OCI-LY7 (cell line): ENCODE results near the gene THYN1.

Experiments
- CTCF ChIP-seq: fragments of 200-600 bp; sonication (generic); conservative IDR thresholded peaks from 2 replicates; pipeline ENCODE4 v1.5.1; 2014; ENCODE audit warnings: mild to moderate bottlenecking, antibody characterized with exemption, low read length, moderate library complexity, mixed read lengths
- EZH2phosphoT487 ChIP-seq: fragments of 200-600 bp; sonication (generic); IDR thresholded peaks from 2 replicates; pipeline ENCODE4 v1.6.1; 2018; ENCODE audit warnings: low read depth, borderline replicate concordance, mild to moderate bottlenecking, mixed run types, antibody characterized with exemption, low read length, moderate library complexity, mixed read lengths

- TF ChIP-seq CTCF = 0 out of 2 replicates have a peak, but pooled peaks have one; percentile 31
- no peak for TF ChIP-seq EZH2phosphoT487
Measured at GRCh38 chr11:134270250-134270714, 17.1 kb upstream of the THYN1 start.
